GM21390 (cell line): Measurements from ENCODE around the gene LPXN.
A peak's percentile ranks its signal among the peaks of the same experiment; 100 is the strongest.
"Not testable (repeated sequence)": the region's sequence is repeated elsewhere in the genome, so short reads cannot be mapped to it uniquely, and the experiment has no call there.

ENCODE experiments used
- ATAC-seq: cut with Tn5 transposase; IDR thresholded peaks from one replicate; pipeline ENCODE4 v1.9.1; 2021; ENCODE audit not compliant: unreplicated experiment

LPXN gene

DNA sequence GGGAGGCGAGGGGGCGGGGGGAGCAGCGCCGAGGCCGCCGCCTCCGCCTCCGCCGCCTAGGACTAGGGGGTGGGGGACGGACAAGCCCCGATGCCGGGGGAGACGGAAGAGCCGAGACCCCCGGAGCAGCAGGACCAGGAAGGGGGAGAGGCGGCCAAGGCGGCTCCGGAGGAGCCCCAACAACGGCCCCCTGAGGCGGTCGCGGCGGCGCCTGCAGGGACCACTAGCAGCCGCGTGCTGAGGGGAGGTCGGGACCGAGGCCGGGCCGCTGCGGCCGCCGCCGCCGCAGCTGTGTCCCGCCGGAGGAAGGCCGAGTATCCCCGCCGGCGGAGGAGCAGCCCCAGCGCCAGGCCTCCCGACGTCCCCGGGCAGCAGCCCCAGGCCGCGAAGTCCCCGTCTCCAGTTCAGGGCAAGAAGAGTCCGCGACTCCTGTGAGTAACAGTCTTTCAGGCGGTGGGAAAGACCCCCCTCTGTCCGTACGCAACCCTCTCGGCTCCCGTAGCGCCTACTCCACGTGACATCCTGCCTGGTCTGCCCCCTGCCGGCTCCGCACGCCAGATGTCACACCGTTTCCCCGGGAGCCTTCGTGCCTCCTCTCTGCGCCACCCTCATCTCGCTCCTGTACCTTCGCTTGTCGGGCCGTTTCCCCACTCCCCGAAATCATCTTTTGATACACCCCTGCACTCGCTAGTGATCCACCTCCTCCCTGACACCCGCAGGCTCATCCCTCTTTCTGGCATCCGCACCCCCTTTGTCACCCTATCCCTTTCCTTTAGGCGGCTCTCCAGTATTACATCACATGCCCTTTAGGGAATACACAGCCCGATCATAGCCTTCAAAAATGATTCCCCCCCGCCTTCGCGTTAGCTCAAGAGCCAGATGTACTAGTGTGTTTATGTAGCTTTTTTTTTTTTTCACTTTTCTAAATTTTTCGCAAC is 3.8 kb upstream of the LPXN start:
- ATAC-seq: peak; percentile 40

- peak; percentile 32 for ATAC-seq
These were observed 3.1 kb upstream of the LPXN start, which contains the start of gene ZFP91 for GRCh38 chr11:58578635-58579191. ZFP91 (plus strand) TSS chr11:58579063; CDS start chr11:58579282, 219 bp downstream.

GRCh38 chr11:58578136-58578634 is 2.5 kb upstream of the LPXN start:
- no peak for ATAC-seq

GRCh38 chr11:58577555-58578135 is 2.0 kb upstream of the LPXN start:
- ATAC-seq: peak; percentile 48

GRCh38 chr11:58576887-58577471 is 1.3 kb upstream of the LPXN start:
- ATAC-seq: no peak

DNA sequence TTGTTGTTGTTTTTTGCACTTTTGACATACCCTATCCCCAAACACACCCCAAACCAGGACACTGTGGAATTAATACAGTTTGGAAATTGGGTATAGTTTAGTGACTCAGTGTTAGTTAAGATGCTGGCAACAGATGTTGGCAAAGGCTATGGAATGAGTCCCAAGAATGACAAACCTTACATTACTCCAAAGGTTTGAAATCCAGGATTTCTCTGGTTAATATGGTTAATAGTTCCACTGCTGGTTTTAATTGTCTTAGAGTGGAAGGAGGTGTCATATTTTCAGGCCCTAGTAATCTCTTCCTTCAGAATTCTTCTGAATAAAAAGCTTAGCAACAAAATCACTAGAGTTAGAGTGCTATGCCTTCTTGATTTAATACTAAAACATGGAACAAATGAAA is 775 bp downstream of the LPXN start:
- ATAC-seq: no peak

- peak; percentile 24 for ATAC-seq
These were observed 2.1 kb downstream of the LPXN start for GRCh38 chr11:58573451-58574104.

DNA sequence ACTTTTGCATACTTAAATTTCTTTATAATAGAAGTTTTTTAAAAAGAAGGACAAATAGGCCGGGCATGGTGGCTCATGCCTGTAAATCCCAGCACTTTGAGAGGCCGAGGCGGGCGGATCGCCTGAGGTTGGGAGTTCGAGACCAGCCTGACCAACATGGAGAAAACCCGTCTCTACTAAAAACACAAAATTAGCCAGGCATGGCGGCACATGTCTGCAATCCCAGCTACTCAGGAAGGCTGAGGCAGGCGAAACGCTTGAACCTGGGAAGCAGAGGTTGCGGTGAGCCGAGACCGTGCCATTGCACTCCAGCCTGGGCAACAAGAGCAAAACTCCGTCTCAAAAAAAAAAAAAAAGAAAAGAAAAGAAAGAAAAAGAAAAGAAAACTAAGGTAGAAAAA is 2.8 kb downstream of the LPXN start:
- not testable (repeated sequence) for ATAC-seq

- peak; percentile 93 for ATAC-seq
These were observed 7.7 kb downstream of the LPXN start for GRCh38 chr11:58567889-58568512.

GRCh38 chr11:58564231-58564630 is 11.4 kb downstream of the LPXN start:
- ATAC-seq: no peak

- peak; percentile 83 for ATAC-seq
These were observed 13.3 kb downstream of the LPXN start for GRCh38 chr11:58562375-58562800.

DNA sequence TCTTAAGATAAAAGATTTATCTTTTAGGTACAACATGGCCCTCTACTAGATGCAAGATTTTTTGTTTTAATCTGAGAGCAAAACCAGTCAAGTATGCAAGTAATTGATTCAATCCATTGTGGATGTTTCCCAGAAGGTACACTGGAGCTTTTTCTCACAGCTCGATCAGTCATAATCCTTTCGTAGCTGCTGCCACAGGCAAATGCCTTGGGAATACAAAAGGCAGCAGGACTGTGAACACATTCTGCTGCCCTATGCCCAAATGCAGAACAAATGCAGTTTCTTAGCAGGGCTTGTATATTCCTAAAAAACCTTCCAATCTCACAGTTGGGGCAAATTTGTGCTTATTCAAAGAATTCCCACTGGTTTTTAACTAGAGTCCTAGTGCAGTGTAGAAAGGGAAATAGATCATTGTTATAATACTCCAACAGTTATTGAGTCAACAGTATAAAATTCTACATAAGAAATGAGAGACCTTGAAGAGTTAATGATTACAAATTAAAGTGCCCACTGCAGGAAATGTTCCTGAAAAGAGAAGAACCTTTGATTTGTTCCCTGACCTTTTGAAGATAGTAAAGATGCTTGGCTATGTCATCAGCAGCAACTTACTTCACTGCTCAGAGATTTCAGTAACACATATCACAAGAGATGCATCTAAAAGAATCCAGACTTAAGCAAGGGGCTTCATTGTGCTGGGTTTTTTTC is 14.1 kb downstream of the LPXN start:
- no peak for ATAC-seq

DNA sequence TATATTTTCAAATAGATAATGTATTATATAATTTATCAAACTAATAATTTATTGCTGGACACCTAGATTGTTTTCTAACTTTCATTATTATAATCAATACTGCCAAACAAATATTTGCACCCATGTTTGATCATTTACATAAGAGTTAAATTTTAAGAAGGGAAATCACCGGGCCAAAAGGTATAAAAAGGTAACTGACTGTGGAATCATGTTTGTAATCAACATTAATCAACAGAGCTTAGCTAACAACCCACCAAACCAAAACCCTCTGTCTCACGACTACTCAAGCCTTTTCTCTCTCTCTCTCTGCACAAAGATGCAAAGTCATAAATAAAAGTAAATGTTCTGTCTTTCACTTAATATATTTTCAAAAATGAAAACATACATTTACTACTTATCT is 14.8 kb downstream of the LPXN start:
- ATAC-seq: no peak

GRCh38 chr11:58549644-58550043 is 26.0 kb downstream of the LPXN start:
- ATAC-seq: no peak

GRCh38 chr11:58546841-58547240 is 28.8 kb downstream of the LPXN start:
- no peak for ATAC-seq

DNA sequence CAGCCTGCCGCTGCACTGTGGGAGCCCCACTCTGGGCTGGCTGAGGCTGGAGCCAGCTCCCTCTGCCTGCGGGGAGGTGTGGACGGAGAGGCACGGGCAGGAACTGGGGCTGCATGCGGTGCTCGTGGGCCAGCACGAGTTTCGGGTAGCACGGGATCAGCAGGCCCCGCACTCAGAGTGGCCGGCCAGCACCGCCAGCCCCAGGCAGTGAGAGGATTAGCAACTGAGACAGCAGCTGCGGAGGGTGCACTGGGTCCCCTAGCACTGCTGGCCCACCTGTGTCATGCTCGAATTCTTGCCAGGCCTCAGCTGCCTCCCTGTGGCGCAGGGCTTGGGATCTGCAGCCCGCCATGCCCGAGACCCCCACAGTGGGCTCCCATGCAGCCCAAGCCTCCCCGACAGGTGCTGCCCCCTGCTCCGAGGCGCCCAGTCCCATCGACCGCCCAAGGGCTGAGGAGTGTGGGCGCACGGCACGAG is 43.8 kb downstream of the LPXN start:
- ATAC-seq: no peak

DNA sequence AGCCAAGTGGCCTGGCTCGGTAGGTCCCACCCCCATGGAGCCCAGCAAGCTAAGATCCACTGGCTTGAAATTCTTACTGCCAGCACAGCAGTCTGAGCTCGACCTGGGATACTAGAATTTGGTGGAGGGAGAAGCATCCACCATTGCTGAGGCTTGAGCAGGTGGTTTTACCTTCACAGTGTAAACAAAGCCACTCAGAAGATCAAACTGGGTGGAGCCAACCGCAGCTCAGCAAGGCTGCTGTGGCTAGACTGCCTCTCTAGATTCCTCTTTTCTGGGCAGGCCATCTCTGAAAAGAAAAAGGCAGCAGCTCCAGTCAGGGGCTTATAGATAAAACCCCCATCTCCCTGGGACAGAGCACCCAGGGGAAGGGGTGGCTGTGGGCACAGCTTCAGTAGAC is 45.4 kb downstream of the LPXN start:
- no peak for ATAC-seq

- ATAC-seq: no peak
These were observed 48.2 kb downstream of the LPXN start for GRCh38 chr11:58527429-58527828.

DNA sequence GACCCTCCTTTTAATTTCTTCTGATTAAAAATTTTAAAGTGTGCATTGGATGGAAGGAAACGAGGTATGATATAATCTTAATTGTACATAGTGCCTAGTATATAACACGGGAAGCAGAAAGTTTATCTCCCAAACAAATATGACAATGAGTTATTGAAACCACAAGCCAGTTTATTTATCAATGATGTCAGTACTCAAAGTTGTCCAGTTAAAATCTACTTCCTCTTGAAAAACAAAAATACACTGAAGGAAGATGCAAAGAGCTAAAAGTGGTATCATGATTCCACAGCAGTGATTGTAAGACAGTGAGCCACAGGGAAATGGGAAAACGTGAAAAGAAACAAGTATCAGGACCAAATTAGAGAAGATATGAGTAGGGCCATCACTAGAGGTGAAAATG is 48.9 kb downstream of the LPXN start:
- no peak for ATAC-seq
